IMR-90 (cell line): ENCODE measurements around the gene FAM168A. TPM values are rescaled to one million over a fixed set of nuclear protein-coding genes. Genes with fewer than 3 reads are reported as not detected.

ENCODE experiments used
- ATAC-seq: fragments of 200-7000 bp; cut with Tn5 transposase; 2 replicates; pipeline ENCODE4 v1.9.1; 2020; ENCODE audit warnings: low read depth, mild to moderate bottlenecking, moderate library complexity
- BruUV-seq: library from RNA; stranded (reverse); fragments of 400-500 nt; replicated peaks from 2 replicates; lab custom pipeline; 2021; lab: Mats Ljungman, UMichigan
- CTCF ChIA-PET: fragments of 300-600 bp; formaldehyde crosslinking; extraction: SDS; loops from one replicate; lab custom pipeline; 2021; ENCODE audit warnings: antibody characterized with exemption; lab: Yijun Ruan, JAX
- POLR2A ChIA-PET: fragments of 300-600 bp; sonication (Branson Sonifier 250); formaldehyde crosslinking; loops from one replicate; lab custom pipeline; 2022; ENCODE audit warnings: antibody characterized with exemption; ENCODE audit not compliant: unreplicated experiment; lab: Charles Lee
- DNase-seq: peaks from one replicate; pipeline ENCODE4 v3.0.0; 2013
- H2AFZ ChIP-seq: replicated peaks from 2 replicates; pipeline ENCODE3; 2013; ENCODE audit warnings: low read length, mild to moderate bottlenecking; ENCODE audit not compliant: poor library complexity
- H2AK5ac ChIP-seq: 2 replicates; pipeline ENCODE4 v1.6.1; 2013; ENCODE audit warnings: low read depth, low read length, inconsistent platforms
- H2AK9ac ChIP-seq: replicated peaks from 2 replicates; pipeline ENCODE3; 2013; ENCODE audit warnings: mild to moderate bottlenecking, low read depth, low read length, moderate library complexity; ENCODE audit not compliant: poor library complexity
- H2BK120ac ChIP-seq: 2 replicates; pipeline ENCODE4 v1.6.1; 2013; ENCODE audit warnings: low read depth, low read length, inconsistent platforms
- H2BK15ac ChIP-seq: 3 replicates; pipeline ENCODE4 v1.6.1; 2013; ENCODE audit warnings: low read depth, low read length, inconsistent platforms
- H2BK20ac ChIP-seq: 2 replicates; pipeline ENCODE4 v1.6.1; 2013; ENCODE audit warnings: low read depth, mild to moderate bottlenecking, inconsistent platforms, low read length, moderate library complexity
- H2BK5ac ChIP-seq: 2 replicates; pipeline ENCODE4 v1.6.1; 2013; ENCODE audit warnings: mild to moderate bottlenecking, low read depth, low read length, inconsistent platforms; ENCODE audit not compliant: poor library complexity, severe bottlenecking
- H3K14ac ChIP-seq: replicated peaks from 2 replicates; pipeline ENCODE4 v1.6.1; 2013; ENCODE audit warnings: low read depth, low read length, inconsistent platforms
- H3K18ac ChIP-seq: 2 replicates; pipeline ENCODE4 v1.6.1; 2013; ENCODE audit warnings: low read depth, low read length, control low read depth
- H3K23ac ChIP-seq: 2 replicates; pipeline ENCODE4 v1.6.1; 2013; ENCODE audit warnings: low read depth, low read length, inconsistent platforms
- H3K27ac ChIP-seq: 2 replicates; pipeline ENCODE4 v1.5.1; 2013; ENCODE audit warnings: mild to moderate bottlenecking, control low read depth, low read length; ENCODE audit not compliant: insufficient read depth
- H3K27me3 ChIP-seq: 2 replicates; pipeline ENCODE4 v1.6.1; 2013; ENCODE audit warnings: low read length; ENCODE audit not compliant: control insufficient read depth, insufficient read depth
- H3K36me3 ChIP-seq: 2 replicates; pipeline ENCODE4 v1.6.1; 2013; ENCODE audit warnings: low read length, mixed read lengths; ENCODE audit not compliant: control insufficient read depth, insufficient read depth
- H3K4ac ChIP-seq: 2 replicates; pipeline ENCODE4 v1.6.1; 2013; ENCODE audit warnings: low read depth, low read length, inconsistent platforms
- H3K4me1 ChIP-seq: 2 replicates; pipeline ENCODE4 v1.6.1; 2013; ENCODE audit warnings: low read length, mixed read lengths; ENCODE audit not compliant: control insufficient read depth, insufficient read depth
- H3K4me2 ChIP-seq: 2 replicates; pipeline ENCODE4 v1.6.1; 2013; ENCODE audit warnings: low read depth, mild to moderate bottlenecking, control low read depth, low read length, moderate library complexity
- H3K4me3 ChIP-seq: 2 replicates; pipeline ENCODE4 v1.5.1; 2013; ENCODE audit warnings: low read depth, mild to moderate bottlenecking, control low read depth, low read length, moderate library complexity; ENCODE audit not compliant: insufficient read depth
- H3K56ac ChIP-seq: 2 replicates; pipeline ENCODE4 v1.6.1; 2013; ENCODE audit warnings: low read length, inconsistent platforms; ENCODE audit not compliant: insufficient read depth; ENCODE audit errors: extremely low read depth
- H3K79me1 ChIP-seq, 2 experiments: 2 replicates each; pipeline ENCODE4 v1.6.1; 2013; ENCODE audit warnings: low read length in 2 of 2, inconsistent platforms in 1 of 2, low read depth in 1 of 2
- H3K9ac ChIP-seq: 2 replicates; pipeline ENCODE4 v1.6.1; 2013; ENCODE audit warnings: low read depth, low read length, control low read depth
- H3K9me1 ChIP-seq: 2 replicates; pipeline ENCODE4 v1.6.1; 2013; ENCODE audit warnings: low read length, inconsistent platforms; ENCODE audit not compliant: insufficient read depth
- H3K9me3 ChIP-seq: 2 replicates; pipeline ENCODE4 v1.6.1; 2013; ENCODE audit warnings: low read length; ENCODE audit not compliant: control insufficient read depth, insufficient read depth
- H4K20me1 ChIP-seq: 2 replicates; pipeline ENCODE4 v1.6.1; 2013; ENCODE audit warnings: low read length, inconsistent platforms; ENCODE audit not compliant: insufficient read depth
- H4K5ac ChIP-seq: 2 replicates; pipeline ENCODE4 v1.6.1; 2013; ENCODE audit warnings: mild to moderate bottlenecking, low read depth, low read length, control low read depth
- H4K8ac ChIP-seq, 2 experiments: 2 replicates each; pipeline ENCODE4 v1.6.1; 2013; ENCODE audit warnings: low read depth in 2 of 2, low read length in 2 of 2, control low read depth in 1 of 2, inconsistent platforms in 1 of 2
- H4K91ac ChIP-seq: 2 replicates; pipeline ENCODE4 v1.6.1; 2013; ENCODE audit warnings: low read depth, low read length, inconsistent platforms; ENCODE audit not compliant: insufficient read depth
- BHLHE40 ChIP-seq: fragments of 150-350 bp; IDR thresholded peaks from 2 replicates; pipeline ENCODE4 v1.6.1; 2016; ENCODE audit warnings: mild to moderate bottlenecking, low read depth, low read length
- CEBPB ChIP-seq: IDR thresholded peaks from 2 replicates; pipeline ENCODE4 v1.6.1; 2012; ENCODE audit warnings: low read depth, low read length, improper control_type of control experiment
- CHD1 ChIP-seq: IDR thresholded peaks from 2 replicates; pipeline ENCODE4 v1.6.1; 2012; ENCODE audit warnings: low read depth, low read length, improper control_type of control experiment
- CTCF ChIP-seq: conservative IDR thresholded peaks from 2 replicates; pipeline ENCODE4 v1.5.1; 2012; ENCODE audit warnings: mild to moderate bottlenecking, low read depth, low read length, improper control_type of control experiment
- ELK1 ChIP-seq: fragments of 150-350 bp; IDR thresholded peaks from 2 replicates; pipeline ENCODE4 v1.6.1; 2016; ENCODE audit warnings: low read depth, mild to moderate bottlenecking, low read length, moderate library complexity, borderline replicate concordance
- FOS ChIP-seq: fragments of 150-350 bp; IDR thresholded peaks from 2 replicates; pipeline ENCODE4 v1.6.1; 2016; ENCODE audit warnings: low read depth, low read length
- MAFK ChIP-seq: IDR thresholded peaks from 2 replicates; pipeline ENCODE4 v1.6.1; 2012; ENCODE audit warnings: low read depth, low read length, improper control_type of control experiment
- MAZ ChIP-seq: IDR thresholded peaks from 2 replicates; pipeline ENCODE4 v1.6.1; 2012; ENCODE audit warnings: low read depth, mild to moderate bottlenecking, low read length, improper control_type of control experiment, moderate library complexity, borderline replicate concordance
- MXI1 ChIP-seq: IDR thresholded peaks from 2 replicates; pipeline ENCODE4 v1.6.1; 2012; ENCODE audit warnings: low read depth, mild to moderate bottlenecking, low read length, moderate library complexity, borderline replicate concordance
- NFE2L2 ChIP-seq: fragments of 150-350 bp; IDR thresholded peaks from 2 replicates; pipeline ENCODE4 v1.6.1; 2016; ENCODE audit warnings: low read depth, mild to moderate bottlenecking, low read length
- POLR2A ChIP-seq: IDR thresholded peaks from 2 replicates; pipeline ENCODE4 v1.6.1; 2012; ENCODE audit warnings: mild to moderate bottlenecking, low read depth, low read length
- RAD21 ChIP-seq: IDR thresholded peaks from 2 replicates; pipeline ENCODE4 v1.6.1; 2012; ENCODE audit warnings: low read length, improper control_type of control experiment
- RCOR1 ChIP-seq: IDR thresholded peaks from 2 replicates; pipeline ENCODE4 v1.6.1; 2012; ENCODE audit warnings: mild to moderate bottlenecking, low read length, improper control_type of control experiment; ENCODE audit not compliant: insufficient replicate concordance
- RFX5 ChIP-seq: IDR thresholded peaks from 2 replicates; pipeline ENCODE4 v1.8.0; 2012; ENCODE audit warnings: low read depth, mild to moderate bottlenecking, low read length, moderate library complexity
- SMC3 ChIP-seq: fragments of 150-350 bp; IDR thresholded peaks from 2 replicates; pipeline ENCODE4 v1.6.1; 2016; ENCODE audit warnings: low read depth, mild to moderate bottlenecking, antibody characterized with exemption, low read length, moderate library complexity
- USF2 ChIP-seq: fragments of 150-350 bp; IDR thresholded peaks from 2 replicates; pipeline ENCODE4 v1.6.1; 2017; ENCODE audit warnings: mild to moderate bottlenecking, antibody characterized with exemption, low read length, low read depth
- WGBS, 2 experiments: methylation state at CpG; one replicate each; pipeline versions ENCODE4 v1.1.5 to v1.1.7; 2013; ENCODE audit warnings: missing lambda C conversion rate in 2 of 2; ENCODE audit not compliant: insufficient read length in 1 of 2; ENCODE audit errors: extremely low coverage in 2 of 2; 5-methylcytosine and 5-hydroxymethylcytosine counted together
- dilution Hi-C: fragments of 300-500 bp; cut with HindIII; formaldehyde crosslinking; loops from one replicate; pipeline ENCODE4 v1.14.3; 2018; ENCODE audit warnings: low sequenced_read_pairs; ENCODE audit not compliant: unreplicated experiment
- in situ Hi-C: fragments of 300-500 bp; cut with MboI; formaldehyde crosslinking; loops from 3 replicates; pipeline ENCODE4 v1.14.3; 2019; ENCODE audit warnings: low sequenced_read_pairs, inconsistent platforms, mixed read lengths
- intact Hi-C: fragments of 100-400 bp; cut with micrococcal nuclease; formaldehyde crosslinking; loops from 2 replicates; pipeline ENCODE4 v1.10.0; 2022
- polyA plus RNA-seq, 3 experiments: library from polyadenylated mRNA; depleted of rRNA; stranded (reverse); fragments of >200 nt; gene quantifications; 2 replicates each; pipeline ENCODE4 v1.2.3, GENCODE V29; 2012; ENCODE audit warnings: low replicate concordance in 1 of 3
- total RNA-seq: library from RNA; depleted of rRNA; stranded (reverse); fragments of >200 nt; gene quantifications from 2 replicates; pipeline ENCODE4 v1.2.3, GENCODE V29; 2012

FAM168A gene
- total and polyA plus RNA-seq, 2 of the 4 experiments (the other 2 are of a cell fraction), result 13.1 to 22.8 TPM

- no peak for TF ChIP-seq RAD21
- no peak for TF ChIP-seq POLR2A
- TF ChIP-seq SMC3, result no peak
- no peak for TF ChIP-seq CHD1
- TF ChIP-seq RCOR1, result no peak
- no peak for TF ChIP-seq CEBPB
- TF ChIP-seq CTCF, result no peak
- no peak for TF ChIP-seq MAZ
- TF ChIP-seq FOS, result no peak
- no peak for TF ChIP-seq ELK1
- TF ChIP-seq MAFK, result no peak
- TF ChIP-seq BHLHE40, result no peak
- TF ChIP-seq NFE2L2, result no peak
- no peak for TF ChIP-seq RFX5
- no peak for TF ChIP-seq MXI1
- TF ChIP-seq USF2, result no peak
- Histone ChIP-seq H3K36me3 (peaks cover 62% of the 10 kb centered on the region), H3K9ac (no peak overlapping the region), H3K14ac (no peak overlapping the region), H2BK5ac (no peak overlapping the region), H3K9me1 (0 out of 2 replicates have a peak, but pooled peaks cover 4% of the 10 kb centered on the region), H3K9me3 (no peaks in the 10 kb centered on the region), H4K91ac (no peak overlapping the region), H3K27me3 (no peaks in the 10 kb centered on the region), H3K4me3 (no peak overlapping the region), H2BK120ac (no peak overlapping the region), H3K4me1 (no peaks in the 10 kb centered on the region), H2BK20ac (no peak overlapping the region), H3K27ac (no peak overlapping the region), H4K20me1 (peaks cover 12% of the 10 kb centered on the region; the same call in 1 of the 2 replicates), H3K56ac (no peak overlapping the region), H2AFZ (no peak overlapping the region), H3K4me2 (no peak overlapping the region), H3K18ac (no peak overlapping the region), H3K23ac (no peak overlapping the region), H2BK15ac (no peak overlapping the region), H2AK9ac (no peak overlapping the region), H4K5ac (no peak overlapping the region), H3K4ac (no peak overlapping the region), H3K79me1 (peaks cover 0 to 17% of the 10 kb centered on the region in 2 experiments; a peak in 2 of 4 replicates), H2AK5ac (no peak overlapping the region), H4K8ac (no peak overlapping the region)
- no peak for ATAC-seq
- dilution Hi-C loops, result no loop called here
- no peak for DNase-seq
- no TSS peak for BruUV-seq
- intact Hi-C loops, result no loop called here
- in situ Hi-C loops, result no loop called here
- ChIA-PET CTCF (no interaction called here), POLR2A (no interaction called here)
- 71% methylated on average over 2 of the region's 20 CpGs; no CpG with 5 or more reads in 1 of the 2 experiments for WGBS, 2 experiments
Measured at GRCh38 chr11:73367482-73368024, 230.4 kb downstream of the FAM168A start.
